ENCODE data around the gene LACTBL1. TPM values are rescaled to one million over a fixed set of nuclear protein-coding genes. Genes with fewer than 3 reads are reported as not detected.
"Not testable (repeated sequence)": the region's sequence is repeated elsewhere in the genome, so short reads cannot be mapped to it uniquely, and the experiment has no call there.

The LACTBL1 gene
- total RNA-seq (2014; rRNA removed; shearing (Covaris generic)): not detected in 2 replicates

- no peak for DNase-seq (ENCODE audit: low spot score)
Measured at GRCh38 chr1:22972760-22973159, at the start of gene LACTBL1. TSS of gene LACTBL1 (minus strand) at chr1:22972866. CDS start at chr1:22972316, 550 bp downstream.

- no peak for DNase-seq (ENCODE audit: low spot score)
Measured at GRCh38 chr1:23021834-23022233, 49.2 kb upstream of the LACTBL1 start.

DNA sequence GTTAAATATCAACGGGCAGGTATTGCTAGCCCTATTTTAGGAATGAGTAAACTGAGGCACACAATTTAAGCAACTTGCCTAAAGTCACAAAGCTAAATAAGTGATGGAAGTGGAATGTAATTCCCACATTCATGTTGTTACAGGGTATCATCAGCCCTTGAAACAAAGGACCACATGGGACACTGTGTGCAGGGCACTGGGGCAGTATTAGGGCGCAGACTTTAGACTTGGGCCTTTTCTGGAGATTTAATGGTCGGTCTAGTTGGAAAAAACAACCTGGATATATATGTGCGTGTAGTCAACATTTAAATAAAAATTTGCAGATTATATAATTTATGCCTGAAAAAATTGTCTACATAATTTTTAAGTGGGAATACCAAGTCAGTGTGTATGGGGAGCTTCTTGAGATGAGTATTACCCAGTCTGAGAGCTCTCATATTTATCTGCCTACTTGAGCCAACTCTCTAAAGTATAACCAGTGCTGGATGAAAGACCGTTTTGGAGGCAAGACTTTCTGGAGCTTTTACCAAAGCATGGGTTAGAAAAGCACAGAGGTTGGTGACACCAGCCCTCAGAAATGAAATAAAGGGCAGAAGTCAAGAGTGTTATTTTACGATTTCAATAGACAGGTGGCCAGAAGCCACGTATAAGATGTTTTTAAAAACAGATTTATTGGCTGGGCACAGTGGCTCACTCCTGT, 48.2 kb upstream of the LACTBL1 start:
- peak; percentile 48 for DNase-seq (ENCODE audit: low spot score)

- peak; percentile 53 for DNase-seq (ENCODE audit: low spot score)
Measured at GRCh38 chr1:23019863-23020625, 47.4 kb upstream of the LACTBL1 start.

- peak; percentile 97 for DNase-seq (ENCODE audit: low spot score)
Measured at GRCh38 chr1:23019094-23019862, 46.6 kb upstream of the LACTBL1 start, which contains the start of gene KDM1A. TSS of gene KDM1A (plus strand) at chr1:23019468. CDS start at chr1:23019597, 129 bp downstream.

DNA sequence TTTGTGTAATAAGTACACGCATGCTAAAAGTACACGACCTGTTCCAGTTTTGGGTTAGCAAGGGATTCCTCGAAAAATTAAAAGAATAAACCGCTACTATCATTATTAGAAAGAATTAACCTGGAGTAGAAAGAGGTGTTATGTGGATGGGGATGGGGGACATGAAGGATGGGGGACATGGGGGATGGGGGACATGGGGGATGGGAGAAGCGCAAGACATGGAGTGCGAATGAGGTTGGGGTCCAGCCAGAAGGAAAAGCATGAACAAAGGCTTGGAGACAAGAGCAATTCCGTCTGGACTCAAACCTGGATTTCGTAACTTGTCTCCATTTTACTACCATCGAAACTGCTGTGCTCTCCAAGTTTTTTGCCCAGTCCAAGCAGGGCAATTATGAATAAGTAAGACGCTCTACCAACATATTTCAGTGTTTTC, 46.0 kb upstream of the LACTBL1 start:
- no peak for DNase-seq (ENCODE audit: low spot score)

GRCh38 chr1:23013657-23014056, 41.0 kb upstream of the LACTBL1 start:
- peak; percentile 36 for DNase-seq (ENCODE audit: low spot score)

DNA sequence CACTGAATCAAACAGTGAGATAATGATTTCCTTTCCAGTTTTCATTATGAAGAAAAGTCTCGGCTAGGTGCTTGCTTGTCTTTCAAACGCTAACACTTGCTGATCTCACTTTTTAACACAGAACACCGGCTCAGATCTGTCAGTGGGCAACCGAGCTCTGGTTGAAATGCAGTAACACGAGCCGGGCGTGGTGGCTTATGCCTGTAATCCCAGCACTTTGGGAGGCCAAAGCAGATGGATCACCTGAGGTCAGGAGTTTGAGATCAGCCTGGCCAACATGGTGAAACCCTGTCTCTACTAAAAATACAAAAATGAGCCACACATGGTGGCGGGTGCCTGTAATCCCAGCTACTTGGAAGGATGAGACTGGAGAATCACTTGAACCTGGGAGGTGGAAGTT, 37.4 kb upstream of the LACTBL1 start:
- DNase-seq (ENCODE audit: low spot score): not testable (repeated sequence)

GRCh38 chr1:23008901-23009300, 36.2 kb upstream of the LACTBL1 start:
- no peak for DNase-seq (ENCODE audit: low spot score)

DNA sequence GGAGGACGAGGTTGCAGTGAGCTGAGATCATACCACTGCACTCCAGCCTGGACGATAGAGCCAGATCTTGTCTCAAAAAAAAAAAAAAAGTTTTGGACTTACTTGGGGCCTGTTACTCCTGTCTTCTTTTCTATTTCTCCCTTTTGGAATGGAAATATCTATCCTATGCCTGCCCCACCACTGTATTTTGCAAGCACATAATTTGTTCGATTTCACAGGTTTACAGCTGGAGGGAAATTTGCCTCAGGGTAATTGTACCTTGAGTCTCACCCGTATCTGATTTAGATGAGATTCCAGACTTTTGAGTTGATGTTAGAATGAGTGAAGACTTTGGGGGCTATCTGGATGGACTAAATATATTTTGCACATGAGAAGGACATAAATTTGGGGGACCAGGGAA, 34.4 kb upstream of the LACTBL1 start:
- no peak for DNase-seq (ENCODE audit: low spot score)

DNA sequence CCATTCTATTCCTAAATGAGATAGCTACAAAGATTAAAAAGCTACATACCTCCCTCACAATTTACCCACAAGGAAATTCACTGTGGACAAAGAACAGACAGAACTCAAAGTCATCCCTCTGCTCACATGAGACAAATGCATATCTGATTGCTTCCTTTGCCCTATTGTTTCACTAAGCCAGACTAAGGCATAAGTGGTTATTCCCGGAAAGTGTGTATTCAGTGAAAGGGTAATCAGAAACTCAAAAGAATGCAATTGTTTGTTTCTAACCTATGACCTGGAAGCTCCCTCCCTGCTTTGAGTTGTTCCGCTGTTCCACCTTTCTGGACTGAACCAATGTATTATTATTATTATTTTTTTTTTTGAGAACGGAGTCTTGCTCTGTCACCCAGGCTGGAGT, 32.1 kb upstream of the LACTBL1 start:
- not testable (repeated sequence) for DNase-seq (ENCODE audit: low spot score)

- no peak for DNase-seq (ENCODE audit: low spot score)
Measured at GRCh38 chr1:23004112-23004511, 31.4 kb upstream of the LACTBL1 start.

DNA sequence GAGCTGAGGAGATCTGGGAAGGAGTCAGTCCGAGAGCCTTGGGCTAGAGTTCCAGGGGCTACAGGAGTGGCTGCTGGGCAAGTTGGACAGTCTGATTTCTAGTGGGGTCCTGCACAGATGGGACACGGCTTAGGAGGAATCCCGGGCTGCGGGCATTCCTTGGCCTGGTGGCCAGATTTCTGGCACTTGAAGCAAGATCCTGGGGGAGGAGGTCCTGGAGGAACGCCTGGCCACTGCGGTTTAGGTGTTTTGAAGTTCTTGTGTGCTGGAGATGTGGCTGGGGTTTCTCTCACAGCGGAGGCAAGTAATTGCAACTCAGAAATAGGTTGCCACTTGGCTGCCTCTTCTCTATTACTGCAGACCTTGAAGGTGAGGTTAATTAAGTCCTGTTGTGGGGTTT, 29.6 kb upstream of the LACTBL1 start:
- DNase-seq (ENCODE audit: low spot score): not testable (repeated sequence)

- not testable (repeated sequence) for DNase-seq (ENCODE audit: low spot score)
Measured at GRCh38 chr1:23000133-23000532, 27.5 kb upstream of the LACTBL1 start.

DNA sequence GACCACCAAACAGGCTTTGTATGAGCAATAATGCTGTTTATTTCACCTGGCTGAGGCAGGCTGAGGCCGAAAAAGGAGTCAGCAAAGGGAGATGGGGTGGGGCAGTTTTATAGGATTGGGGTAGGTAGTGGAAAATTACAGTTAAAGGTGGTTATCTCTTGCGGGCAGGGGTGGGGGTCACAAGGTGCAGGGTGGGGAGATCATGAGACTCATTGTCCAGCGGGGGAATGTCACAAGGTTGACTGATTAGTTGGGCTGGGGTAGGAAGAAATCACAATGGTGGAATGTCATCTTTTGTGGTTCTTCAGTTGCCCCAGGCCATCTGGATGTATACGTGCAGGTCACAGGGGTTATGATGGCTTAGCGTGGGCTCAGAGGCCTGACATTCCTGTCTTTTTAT, 24.9 kb upstream of the LACTBL1 start:
- not testable (repeated sequence) for DNase-seq (ENCODE audit: low spot score)

DNA sequence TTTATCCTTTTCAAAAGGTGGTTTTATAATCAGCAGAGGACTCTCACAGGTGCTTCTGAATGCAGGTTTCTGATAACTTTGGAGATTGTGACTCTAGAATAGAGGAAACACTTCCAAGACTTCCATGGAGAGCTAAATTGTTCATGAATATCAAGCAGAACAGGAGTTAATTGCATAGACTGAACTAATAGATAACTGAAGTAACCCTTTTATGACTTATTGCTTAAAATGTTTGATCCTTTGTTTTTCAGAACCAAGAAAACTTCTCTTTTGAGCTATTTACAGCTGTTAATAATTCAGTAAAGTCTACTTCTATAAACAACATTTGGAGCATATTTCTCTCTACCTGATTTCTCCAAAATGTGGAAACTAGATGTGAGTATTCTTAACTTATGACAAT, 23.1 kb upstream of the LACTBL1 start:
- DNase-seq (ENCODE audit: low spot score): no peak

DNA sequence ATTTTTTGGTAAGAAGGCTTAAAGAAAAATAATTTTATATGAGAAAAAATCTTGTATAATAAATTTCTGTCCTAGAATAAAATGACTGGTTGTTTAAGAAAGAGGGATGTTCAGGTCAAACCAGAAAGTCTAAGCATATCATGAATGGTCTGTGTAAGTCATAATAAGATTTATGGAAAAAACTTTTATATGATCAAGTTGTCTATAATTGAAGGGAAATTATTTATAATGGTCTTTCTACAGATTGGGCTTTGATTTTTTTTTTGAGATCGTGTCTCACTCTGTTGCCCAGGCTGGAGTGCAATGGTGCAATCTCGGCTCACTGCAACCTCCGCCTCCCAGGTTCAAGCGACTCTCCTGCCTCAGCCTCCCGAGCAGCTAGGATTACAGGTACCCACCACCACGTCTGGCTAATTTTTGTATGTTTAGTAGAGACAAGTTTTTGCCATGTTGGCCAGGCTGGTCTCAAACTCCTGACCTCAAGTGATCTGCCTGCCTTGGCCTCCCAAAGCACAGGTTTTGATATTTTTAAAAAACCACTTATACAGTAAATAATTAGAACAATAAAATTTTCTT, 20.6 kb upstream of the LACTBL1 start:
- not testable (repeated sequence) for DNase-seq (ENCODE audit: low spot score)

GRCh38 chr1:22992384-22992783, 19.7 kb upstream of the LACTBL1 start:
- not testable (repeated sequence) for DNase-seq (ENCODE audit: low spot score)

DNA sequence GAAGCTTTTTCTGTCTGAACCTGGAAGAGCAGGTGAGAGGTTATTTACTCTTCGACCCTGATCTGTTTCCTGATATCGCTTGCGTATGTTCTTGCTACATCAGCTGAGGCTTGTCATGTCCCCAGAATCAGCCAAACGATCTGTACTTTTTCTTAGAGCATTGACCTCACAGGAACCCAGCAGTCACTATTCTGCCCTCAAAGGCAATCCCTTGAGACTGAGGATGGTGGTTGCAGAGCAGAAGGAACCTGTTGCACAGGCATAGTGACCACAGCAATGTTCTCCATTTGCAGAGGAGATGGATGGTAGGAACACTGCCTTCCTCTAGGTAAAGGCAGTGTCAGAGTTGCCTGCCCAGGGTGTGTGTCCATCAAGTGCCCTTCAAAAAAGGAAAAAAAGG, 11.3 kb upstream of the LACTBL1 start:
- DNase-seq (ENCODE audit: low spot score): peak; percentile 36

- not testable (repeated sequence) for DNase-seq (ENCODE audit: low spot score)
Measured at GRCh38 chr1:22980471-22980790, 7.8 kb upstream of the LACTBL1 start.

- no peak for DNase-seq (ENCODE audit: low spot score)
Measured at GRCh38 chr1:22978299-22978698, 5.6 kb upstream of the LACTBL1 start.
